Activated T-cell treated with anti-CD3 and anti-CD28 coated beads, Interleukin-2, amount 50 U/mL, for 1 hour (primary cell): ENCODE data around the gene RCAN1.
A peak's percentile ranks its signal among the peaks of the same experiment; 100 is the strongest.

Experiments used
- DNase-seq: peaks from one replicate; pipeline ENCODE4 v3.0.0-alpha.2; 2020

RCAN1 gene

DNA sequence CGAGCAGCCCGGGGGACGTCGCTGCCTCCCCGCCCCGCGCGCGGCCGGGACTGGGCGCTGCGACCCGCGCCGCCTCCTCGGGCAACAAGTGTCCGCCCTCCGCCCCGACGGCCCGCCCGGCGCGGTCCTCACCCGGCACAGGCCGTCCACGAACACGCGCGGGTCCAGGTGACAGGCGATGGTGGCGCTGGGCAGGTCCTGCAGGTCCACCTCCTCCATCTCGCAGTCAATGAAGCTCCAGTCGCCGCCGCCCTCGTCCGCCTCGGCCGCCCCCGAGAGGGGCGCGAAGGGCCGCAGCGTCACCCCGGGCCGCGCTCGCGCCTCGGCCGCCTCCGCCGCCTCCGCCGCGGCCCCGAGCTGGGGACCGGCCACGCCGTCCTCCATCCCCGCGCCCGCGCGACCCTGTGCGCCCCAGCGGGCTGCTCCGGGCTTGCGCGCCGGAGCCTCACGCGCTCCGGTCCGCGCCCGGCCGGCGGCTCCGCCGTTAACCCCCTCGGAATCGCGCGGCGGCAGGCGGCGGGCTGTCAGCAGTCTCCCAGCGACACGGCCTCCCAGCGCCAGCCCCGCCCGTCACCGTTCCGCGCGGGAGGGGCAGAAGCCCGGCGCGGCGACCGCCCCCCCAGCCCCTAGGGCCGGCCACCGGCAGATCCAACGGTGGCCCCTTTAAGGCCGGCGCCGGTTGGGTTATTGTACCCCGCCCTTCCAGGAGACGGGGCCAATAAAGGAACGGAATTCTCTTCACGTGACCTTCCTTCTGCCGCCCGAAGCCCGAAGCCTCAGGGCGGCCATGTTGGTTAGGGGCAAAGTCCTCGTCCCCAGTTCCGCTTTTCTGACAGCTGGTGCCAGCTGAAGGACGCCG lies at the start of gene RCAN1:
Gene RCAN1 (minus strand): TSS at position 486 of the 859 bp plus-strand sequence. CDS start 102 bp downstream, at position 384.
- peak; percentile 83 for DNase-seq

DNA sequence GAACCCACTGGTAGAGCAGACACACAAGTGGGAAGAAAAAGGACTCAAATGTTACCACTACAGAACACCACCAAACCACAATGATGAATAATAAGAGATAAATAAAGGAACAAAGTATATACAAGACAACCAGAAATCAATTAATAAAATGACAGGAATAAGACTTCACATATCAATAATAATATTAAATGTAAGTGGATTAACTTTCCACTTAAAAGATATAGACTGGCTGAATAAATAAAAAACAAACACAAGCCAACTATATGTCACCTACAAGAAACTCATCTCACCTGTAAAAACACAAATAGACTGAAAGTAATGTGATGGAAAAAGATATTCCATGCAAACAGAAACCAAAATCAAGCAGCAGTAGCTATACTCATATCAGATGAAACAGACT lies 46.9 kb upstream of the RCAN1 start:
- no peak for DNase-seq

DNA sequence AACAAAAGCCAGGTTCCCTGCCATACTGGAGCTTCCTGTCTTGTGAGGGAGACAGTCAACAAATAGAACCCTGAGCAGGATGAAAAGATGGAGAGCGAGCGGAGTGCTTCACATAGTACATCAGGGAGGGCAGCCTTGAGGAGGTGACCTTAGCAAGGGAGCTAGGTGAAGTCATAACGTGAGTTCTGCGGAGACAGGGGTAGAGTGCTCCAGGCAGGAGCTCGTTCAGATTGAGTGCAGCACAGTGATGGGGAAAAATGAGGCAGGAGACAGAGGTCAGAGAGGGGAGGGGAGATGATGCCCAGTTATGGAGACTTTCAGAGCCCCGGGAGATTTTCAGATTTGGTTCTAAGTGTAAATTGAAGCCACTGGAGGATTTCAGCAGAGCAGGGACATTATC lies 38.6 kb upstream of the RCAN1 start:
- no peak for DNase-seq

DNA sequence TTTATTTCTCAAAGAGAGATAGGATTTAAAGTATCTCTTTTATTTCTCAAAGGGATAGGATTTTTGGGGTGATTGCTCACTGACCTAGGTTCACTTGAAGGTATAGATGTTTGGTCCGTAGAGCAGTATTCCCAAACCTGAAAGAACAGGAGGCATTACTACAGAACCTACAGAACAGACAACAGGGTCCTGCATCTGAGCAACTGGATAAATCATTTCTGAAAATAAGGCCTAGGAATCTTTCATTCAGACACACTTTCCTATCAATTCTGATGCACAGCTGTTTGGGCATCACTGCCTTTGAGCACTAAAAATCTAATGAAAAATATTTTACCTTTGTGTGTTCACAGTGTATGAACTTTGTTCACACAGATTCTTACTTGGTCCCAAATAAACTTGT lies 36.7 kb upstream of the RCAN1 start:
- no peak for DNase-seq

DNA sequence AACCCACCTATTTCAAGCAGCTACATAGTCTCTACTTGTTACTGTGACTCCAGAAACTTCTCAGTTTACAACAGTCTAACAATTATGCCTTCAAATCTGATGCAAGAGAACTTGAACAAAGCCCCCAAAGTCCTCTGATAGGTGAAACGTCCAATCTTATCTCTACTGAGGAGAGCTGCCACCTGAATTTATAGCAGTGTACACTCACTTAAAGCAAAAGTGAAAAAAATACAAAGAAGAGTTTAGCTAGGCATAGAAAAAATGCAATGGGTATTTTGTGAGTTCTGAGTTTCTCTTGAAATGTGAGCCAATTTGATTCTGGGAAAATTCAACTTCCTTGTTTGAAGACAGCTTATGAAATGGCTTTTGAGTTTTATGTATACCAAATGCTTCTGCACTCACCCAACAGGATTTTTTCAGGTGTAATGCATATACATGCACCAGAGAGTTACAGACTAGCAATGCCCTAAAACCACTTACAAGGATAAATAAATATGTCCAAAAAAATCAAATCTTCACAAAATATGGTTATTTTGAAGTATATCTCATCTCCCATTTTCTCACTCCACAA lies 36.0 kb upstream of the RCAN1 start:
- DNase-seq, result no peak

DNA sequence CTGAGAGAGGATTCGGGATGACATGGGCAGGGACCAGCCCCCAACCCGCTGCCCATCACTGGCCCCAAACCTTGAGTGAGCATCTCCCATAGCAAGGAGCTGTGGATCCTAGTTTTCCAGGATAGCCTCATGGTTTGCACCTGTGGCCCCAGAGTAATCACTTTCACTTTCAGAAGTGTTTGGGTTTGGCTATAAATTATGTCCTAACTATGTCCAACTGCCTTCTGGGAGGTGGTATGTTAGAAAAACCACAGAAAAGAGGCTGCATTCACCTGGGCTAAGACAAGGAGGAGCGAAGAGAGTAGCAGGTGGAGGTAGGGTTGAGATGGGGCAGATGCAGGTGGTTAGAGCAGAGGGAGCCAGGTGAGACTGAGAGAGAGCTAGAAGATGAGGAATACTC lies 34.5 kb upstream of the RCAN1 start:
- no peak for DNase-seq

DNA sequence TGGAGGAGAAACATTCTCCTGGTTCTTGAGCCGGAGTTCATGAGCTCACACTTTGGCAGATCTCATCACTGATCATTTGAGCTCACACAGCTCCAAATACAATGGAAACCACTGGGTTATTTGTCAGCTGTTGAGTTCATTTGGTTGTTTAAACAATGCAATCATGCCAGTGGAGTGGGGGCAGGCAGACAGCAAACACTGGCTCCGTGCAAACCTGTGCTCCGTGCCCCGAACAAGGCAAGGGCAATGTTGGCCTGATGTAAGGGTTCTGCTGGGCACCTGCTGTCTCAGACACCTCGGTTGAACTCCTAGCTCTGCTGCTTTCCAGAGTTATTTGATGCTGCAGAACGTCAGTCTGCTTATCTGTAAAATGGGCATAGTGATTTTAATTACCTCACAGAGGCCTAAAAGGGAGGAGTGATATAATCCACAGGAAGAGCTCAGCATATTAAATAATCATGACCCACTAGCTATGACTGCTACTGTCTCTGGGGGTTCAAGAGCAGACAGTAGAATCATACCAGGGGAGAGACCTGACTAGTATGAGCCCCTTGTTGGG lies 33.9 kb upstream of the RCAN1 start:
- DNase-seq, result no peak

DNA sequence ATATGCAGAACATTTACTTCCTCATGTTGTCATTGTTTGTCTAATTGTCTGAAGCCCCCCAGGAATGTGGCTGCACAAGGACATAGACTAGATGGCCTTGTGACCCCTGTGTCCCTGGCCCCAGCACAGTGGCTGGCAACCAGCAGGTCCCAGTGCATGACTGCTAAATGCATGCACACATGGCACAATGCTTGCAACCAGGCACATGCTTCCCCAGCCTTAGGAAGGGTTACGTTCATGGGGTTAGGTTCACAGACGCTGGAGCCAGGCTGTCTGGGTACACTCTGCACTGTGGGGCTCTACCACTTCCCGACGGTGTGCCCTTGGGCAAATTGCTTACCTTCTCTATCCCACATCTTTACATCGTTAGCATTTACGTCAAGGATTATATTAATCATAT lies 32.6 kb upstream of the RCAN1 start:
- DNase-seq, result no peak

DNA sequence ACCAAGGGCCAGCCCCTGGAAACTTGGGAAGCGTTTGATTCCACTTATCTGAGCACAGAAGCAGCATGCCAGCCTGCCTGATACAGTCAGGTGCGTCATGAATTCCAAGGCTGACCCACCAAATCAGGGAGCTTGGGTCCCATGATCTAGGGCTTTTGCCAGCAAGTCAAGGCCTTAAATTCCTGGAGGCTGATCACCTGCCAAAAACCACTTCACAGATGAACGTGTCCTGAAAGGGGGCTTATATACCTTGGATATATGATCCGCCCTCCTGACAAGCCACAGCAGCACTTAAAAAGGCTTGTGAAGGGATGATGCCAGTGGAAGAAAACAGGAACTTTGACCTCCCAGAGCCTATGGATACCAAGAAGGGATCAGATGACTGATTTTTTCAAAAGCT lies 29.9 kb upstream of the RCAN1 start:
- DNase-seq, result no peak

DNA sequence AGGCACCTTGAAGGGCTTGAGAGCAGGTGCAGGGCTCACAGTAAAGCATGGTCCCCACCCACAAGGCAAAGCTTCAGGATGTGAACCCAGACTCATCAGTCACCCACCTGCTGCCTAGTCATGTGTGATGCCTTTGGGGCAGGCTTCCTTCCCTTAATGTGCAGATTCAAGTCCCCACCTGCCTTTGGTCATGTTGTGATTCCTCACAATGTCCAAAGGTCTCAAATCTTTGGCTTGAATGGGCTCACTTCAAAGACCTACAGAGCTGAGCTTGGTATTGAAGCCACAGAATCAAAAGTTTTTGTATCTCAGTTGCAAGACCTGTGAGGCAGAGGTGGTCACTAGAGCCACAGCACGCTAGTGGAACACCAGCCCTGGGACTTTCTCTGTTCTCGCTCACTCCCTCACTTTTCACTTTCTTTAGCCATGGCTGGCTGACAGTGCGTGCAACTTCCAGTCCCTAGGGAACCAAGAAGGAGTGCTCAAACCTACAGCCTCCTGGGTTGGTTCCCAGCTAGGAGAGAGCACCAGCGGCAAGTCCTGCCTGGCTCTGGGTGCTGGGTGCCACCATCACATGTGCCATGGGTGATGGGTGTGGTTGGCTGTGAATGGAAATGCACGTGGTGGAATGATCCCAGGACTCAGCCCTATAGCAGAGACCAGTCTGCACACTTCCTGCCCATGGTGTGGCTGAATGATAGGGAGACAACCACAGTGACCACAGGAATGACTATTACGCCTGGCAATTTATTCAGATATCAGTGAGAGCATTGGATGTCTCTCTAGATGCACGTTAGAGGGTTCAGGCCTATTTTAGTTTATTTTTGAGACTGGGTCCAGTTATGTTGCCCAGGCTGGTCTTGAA lies 27.5 kb upstream of the RCAN1 start:
- no peak for DNase-seq

DNA sequence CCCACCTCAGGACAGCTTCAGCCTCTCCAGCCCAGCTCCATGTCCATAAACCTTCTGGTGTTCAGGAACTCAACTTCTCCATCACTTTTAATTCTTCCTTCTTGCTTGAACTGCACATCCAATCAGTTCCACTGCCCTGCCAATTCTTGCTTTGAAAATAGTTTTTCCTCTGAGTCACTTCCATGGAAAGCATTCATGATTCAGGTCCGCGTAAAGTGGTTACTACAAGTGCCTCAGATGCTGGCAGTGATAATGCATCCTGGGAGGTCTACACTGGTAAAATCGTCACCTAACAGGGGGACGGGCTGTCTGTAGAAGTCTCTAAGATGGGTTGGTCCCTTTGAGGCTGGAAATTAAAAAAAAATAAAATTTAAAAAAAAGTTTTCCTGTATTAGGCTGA lies 25.9 kb upstream of the RCAN1 start:
- DNase-seq, result no peak

DNA sequence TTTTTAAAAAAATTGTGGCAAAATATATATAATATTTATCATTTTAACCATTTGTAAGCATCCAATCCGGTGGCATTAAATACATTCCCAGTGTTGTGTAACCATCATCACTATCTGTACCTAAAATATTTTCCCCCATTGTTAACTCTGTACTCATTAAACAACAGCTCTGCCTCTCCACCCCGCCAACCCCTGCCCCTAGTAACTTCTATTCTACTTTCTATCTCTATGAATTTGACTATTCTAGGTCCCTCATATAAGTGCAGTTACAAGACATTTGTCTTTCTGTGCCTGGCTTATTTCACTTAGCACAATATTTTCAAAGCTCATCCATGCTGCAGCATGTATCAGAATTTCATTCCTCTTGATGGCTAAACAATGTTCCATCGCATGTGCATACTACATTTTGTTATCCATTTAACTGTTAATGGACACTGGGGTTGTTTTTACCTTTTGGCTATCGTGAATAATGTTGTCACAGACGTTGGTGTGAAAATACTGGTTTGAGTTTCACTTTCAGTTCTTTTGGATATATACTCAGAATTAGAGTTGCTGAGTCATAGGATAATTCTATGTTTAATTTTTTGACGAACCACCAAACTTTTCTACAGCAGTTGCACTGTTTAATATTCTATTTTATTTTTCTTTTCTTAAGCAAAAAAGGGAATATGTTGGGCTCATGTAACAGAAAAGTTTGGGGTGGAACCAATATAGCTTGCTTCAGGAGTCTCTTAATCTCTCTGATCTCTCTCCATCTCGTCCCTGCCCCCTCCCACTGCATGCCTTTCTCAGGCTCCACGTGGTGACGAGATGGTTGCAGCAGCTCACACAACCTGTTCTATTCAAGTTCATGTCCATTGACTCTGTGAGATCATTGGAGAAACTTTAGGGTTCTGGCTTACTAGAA lies 25.2 kb upstream of the RCAN1 start:
- no peak for DNase-seq

DNA sequence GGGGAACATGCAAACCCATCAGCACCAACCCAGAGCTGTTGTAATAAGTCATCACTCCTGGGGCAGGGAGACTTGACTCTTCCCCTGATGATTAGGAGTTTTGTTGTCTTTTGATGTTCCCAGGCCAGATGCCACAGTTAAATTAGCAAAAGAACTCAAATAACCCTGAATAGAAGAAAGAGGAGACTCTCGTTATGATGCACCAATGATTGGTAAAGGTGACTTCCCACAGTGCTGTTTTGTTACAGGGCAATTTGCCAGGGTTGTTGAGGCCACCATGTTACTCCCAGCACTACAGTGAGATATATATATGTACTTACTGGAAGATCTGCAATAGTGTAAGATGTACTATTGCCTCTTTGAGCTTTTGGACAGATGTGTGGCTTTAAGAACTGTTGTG lies 24.3 kb upstream of the RCAN1 start:
- DNase-seq, result no peak

DNA sequence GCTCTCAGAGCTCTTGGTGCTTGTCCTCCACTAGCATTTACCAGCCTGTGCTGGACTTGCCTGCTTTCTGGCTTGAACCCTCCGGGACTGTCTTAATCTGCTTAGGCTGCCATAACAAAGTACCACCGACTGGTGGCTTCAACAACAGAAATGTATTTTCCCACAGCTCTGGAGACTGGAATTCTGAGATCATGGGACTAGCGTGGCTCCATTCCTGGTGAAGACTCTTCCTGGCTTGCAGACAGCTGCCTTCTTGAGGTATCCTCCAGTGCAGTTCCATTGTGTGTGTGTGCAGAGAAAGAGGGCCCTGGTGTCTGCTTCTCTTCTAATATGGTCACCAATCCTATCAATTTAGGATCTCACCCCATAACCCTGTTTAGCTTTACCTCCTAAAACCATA lies 22.0 kb upstream of the RCAN1 start:
- DNase-seq, result no peak

DNA sequence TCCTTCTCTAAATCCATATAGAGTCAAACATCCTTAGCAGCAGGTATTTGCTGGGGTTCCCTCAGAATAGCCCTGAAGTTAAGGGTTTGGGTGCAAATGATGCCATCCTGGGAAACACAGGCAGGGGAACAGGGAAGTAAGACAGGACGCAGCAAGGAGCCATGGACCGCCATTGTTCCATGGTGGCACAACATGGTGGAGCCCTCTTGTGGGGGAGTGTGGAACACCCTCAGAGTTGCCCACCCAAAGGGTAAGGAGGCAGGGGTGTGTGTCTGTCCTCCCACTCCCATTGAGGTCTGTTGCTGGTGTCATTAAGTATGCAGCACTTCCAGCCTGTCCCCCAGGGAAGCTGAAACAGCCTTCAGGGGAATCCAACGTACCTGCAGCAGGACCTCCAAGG lies 20.4 kb upstream of the RCAN1 start:
- DNase-seq, result no peak

DNA sequence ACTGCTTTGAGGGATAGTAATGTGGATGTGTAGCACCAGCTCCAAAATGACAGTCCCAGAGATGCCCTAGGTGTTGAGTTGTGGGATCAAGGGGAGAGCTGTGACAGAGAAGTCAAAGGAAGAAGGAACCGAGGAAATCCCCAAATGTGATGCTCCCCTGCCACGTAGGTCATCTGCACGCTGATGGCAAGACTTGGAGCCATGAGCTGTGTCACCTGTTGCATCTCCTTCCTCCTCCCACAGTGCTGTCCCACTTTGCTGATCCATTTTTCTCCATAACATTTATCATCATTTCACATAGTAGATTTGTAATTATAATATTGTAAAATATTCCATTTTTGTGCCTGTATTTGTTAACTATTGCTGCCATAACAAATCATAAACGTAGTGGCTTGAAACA lies 17.6 kb upstream of the RCAN1 start:
- no peak for DNase-seq

DNA sequence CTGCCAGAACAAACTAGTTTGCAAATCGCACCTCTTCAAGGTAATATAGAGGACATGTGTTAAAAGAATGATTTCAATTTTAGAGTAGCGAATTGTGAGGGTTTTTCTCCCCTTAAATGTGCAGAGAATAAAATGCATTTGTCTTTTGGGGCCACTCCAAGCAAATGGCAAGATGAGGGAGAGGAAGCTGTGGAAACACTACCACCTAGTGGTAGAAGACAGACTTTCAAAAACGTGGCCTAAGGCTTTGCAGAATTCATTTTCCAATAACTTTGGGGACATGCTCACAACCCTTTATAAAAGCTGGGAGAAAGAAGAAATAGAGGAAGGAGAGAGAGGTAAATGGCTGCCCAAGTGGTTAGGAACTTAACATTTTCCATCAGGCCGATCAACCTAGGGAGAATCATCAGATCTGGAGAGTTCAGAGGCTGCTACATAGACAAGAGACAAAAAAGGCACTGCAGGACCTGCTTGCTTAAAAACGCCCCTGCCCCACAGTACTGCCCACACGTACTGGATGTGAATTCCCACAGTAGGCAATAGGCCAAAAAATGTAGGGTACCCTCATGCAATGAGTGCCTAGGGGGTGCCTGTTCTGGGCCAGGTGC lies 15.7 kb upstream of the RCAN1 start:
- no peak for DNase-seq

DNA sequence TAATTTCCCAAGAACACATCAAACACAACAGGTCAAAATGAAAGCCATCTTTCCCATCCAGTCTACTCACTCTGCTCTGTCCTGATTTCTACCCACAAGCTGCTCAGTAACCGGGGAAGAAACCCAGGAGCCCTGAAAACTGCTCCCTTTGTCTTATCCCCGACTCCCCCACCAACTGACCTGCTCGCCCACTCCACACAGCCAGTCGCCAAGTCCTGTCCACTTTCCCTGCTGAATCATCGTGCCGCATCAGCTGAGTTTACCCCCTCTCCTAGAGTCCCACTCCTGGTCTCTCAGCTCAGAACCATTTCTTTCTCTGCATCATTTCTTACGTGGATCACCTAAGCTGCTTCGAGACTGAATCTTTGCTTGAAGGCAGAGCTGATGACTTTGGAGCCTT lies 11.2 kb upstream of the RCAN1 start:
- no peak for DNase-seq

DNA sequence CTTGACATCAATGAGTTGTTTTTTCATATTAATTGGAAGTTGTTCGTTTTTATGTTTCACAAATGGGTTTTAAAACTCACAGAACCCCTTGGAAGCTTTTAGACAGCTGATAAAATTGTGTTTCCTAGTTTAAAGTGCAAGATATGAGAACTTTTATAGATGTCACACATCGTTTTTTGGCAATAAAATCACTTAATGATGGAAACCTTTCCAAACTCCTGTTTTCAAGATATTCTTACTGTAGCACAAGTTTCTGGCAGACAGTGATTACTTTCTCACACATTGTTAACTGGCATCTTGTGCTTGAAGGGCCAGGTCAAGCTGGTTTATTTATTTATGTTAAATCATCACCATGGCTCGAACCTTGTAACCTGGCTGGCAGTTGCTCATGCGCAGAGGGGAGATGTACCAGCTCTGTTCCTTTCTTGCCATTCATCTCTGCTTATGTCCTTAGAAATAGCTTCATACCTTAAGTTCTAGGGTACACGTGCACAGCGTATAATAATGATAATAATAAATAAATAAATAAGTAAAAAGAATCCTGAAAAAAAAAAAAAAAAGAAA lies 10.2 kb upstream of the RCAN1 start:
- no peak for DNase-seq

DNA sequence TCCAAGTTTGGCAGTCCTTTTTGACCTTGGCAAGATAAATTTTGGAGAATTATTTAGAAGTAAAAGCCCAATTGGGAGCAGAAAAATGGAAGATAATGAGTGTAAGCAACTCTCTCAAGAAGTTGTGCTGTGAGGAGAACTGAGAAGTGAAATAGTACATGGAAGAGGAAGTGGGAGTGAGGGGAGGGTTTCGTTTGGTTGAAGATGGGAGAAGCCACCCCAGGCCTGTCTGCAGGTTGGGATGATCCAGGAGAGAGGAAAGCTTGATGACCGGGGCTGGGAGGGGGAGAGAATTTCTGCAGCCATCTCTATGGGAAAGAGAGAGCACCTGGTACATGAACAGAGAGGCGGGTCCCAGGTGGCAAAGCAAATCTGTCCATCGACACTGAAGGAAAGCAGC lies 8.6 kb upstream of the RCAN1 start:
- no peak for DNase-seq
